ENCODE measurements around the gene ITLN1. TPM values are rescaled to one million over a fixed set of nuclear protein-coding genes. Genes with fewer than 3 reads are reported as not detected.
A peak's percentile ranks its signal among the peaks of the same experiment; 100 is the strongest.

The ITLN1 gene
- polyA plus RNA-seq, 3 donors = 1.4 to 5.1 (median 2.7) TPM

- no peak for DNase-seq
Observed at GRCh38 chr1:160858507-160858906, 26.5 kb downstream of the ITLN1 start.

GRCh38 chr1:160858097-160858496, 26.9 kb downstream of the ITLN1 start:
- DNase-seq = no peak

- no peak for DNase-seq
Observed at GRCh38 chr1:160855181-160855981, 29.6 kb downstream of the ITLN1 start.

- DNase-seq = no peak
Observed at GRCh38 chr1:160853754-160854153, 31.2 kb downstream of the ITLN1 start.

- DNase-seq = no peak
Observed at GRCh38 chr1:160853014-160853413, 32.0 kb downstream of the ITLN1 start.

- DNase-seq = no peak
Observed at GRCh38 chr1:160850993-160851392, 34.0 kb downstream of the ITLN1 start.

- no peak for DNase-seq
Observed at GRCh38 chr1:160850541-160850940, 34.4 kb downstream of the ITLN1 start.

- DNase-seq = no peak
Observed at GRCh38 chr1:160846281-160846680, 38.7 kb downstream of the ITLN1 start.

GRCh38 chr1:160844447-160845232, 40.3 kb downstream of the ITLN1 start:
- no peak for DNase-seq

GRCh38 chr1:160841079-160841478, 43.9 kb downstream of the ITLN1 start:
- no peak for DNase-seq

GRCh38 chr1:160839746-160840145, 45.2 kb downstream of the ITLN1 start:
- no peak for DNase-seq

GRCh38 chr1:160838888-160839287, 46.1 kb downstream of the ITLN1 start:
- no peak for DNase-seq

- DNase-seq = no peak
Observed at GRCh38 chr1:160837558-160838205, 47.3 kb downstream of the ITLN1 start.

- no peak for DNase-seq
Observed at GRCh38 chr1:160836981-160837557, 47.9 kb downstream of the ITLN1 start.

GRCh38 chr1:160836561-160836960, 48.4 kb downstream of the ITLN1 start:
- no peak for DNase-seq

- no peak for DNase-seq
Observed at GRCh38 chr1:160835751-160836150, 49.2 kb downstream of the ITLN1 start.

- DNase-seq = peak; percentile 12
Observed at GRCh38 chr1:160834945-160835565, 49.9 kb downstream of the ITLN1 start.

- peak; percentile 38 for DNase-seq
Observed at GRCh38 chr1:160830321-160831153, 54.4 kb downstream of the ITLN1 start.

GRCh38 chr1:160829766-160830165, 55.2 kb downstream of the ITLN1 start:
- no peak for DNase-seq

GRCh38 chr1:160827418-160827817, 57.6 kb downstream of the ITLN1 start:
- DNase-seq = no peak

- DNase-seq = no peak
Observed at GRCh38 chr1:160826546-160826945, 58.4 kb downstream of the ITLN1 start.
